Hepatocyte (in vitro differentiated cells): ENCODE results near the gene M6PR. TPM values are rescaled to one million over a fixed set of nuclear protein-coding genes. Genes with fewer than 3 reads are reported as not detected.

ENCODE experiments used
- DNase-seq: peaks from one replicate; pipeline ENCODE4 v3.0.0-alpha.2; 2016; ENCODE audit warnings: low spot score
- H2AFZ ChIP-seq: fragments of 200-600 bp; sonication (generic); 2 replicates; pipeline ENCODE4 v1.6.0; 2016; ENCODE audit warnings: antibody characterized with exemption, mild to moderate bottlenecking
- H3K27ac ChIP-seq: fragments of 200-600 bp; sonication (generic); 2 replicates; pipeline ENCODE4 v1.5.1; 2016; ENCODE audit warnings: mild to moderate bottlenecking
- H3K27me3 ChIP-seq: fragments of 200-600 bp; sonication (generic); 2 replicates; pipeline ENCODE4 v1.6.1; 2016
- H3K36me3 ChIP-seq: fragments of 200-600 bp; sonication (generic); replicated peaks from 2 replicates; pipeline ENCODE4 v1.5.1; 2016; ENCODE audit warnings: low read depth; ENCODE audit not compliant: insufficient read depth
- H3K4me1 ChIP-seq: fragments of 200-600 bp; sonication (generic); 2 replicates; pipeline ENCODE4 v1.5.1; 2016; ENCODE audit warnings: mild to moderate bottlenecking, moderate library complexity; ENCODE audit not compliant: insufficient read depth
- H3K4me2 ChIP-seq: fragments of 200-600 bp; sonication (generic); 2 replicates; pipeline ENCODE4 v1.6.0; 2016
- H3K4me3 ChIP-seq: fragments of 200-600 bp; sonication (generic); 2 replicates; pipeline ENCODE4 v1.5.1; 2016; ENCODE audit warnings: mild to moderate bottlenecking
- H3K79me2 ChIP-seq: fragments of 200-600 bp; sonication (generic); 2 replicates; pipeline ENCODE4 v1.6.0; 2017; ENCODE audit warnings: mild to moderate bottlenecking
- H3K9me2 ChIP-seq: fragments of 200-600 bp; sonication (generic); replicated peaks from 2 replicates; pipeline ENCODE4 v1.6.0; 2017; ENCODE audit warnings: mild to moderate bottlenecking; ENCODE audit not compliant: insufficient read depth
- H3K9me3 ChIP-seq: fragments of 200-600 bp; sonication (generic); 2 replicates; pipeline ENCODE4 v1.5.1; 2016; ENCODE audit warnings: low read depth, mild to moderate bottlenecking
- H4K20me1 ChIP-seq: fragments of 200-600 bp; sonication (generic); 2 replicates; pipeline ENCODE4 v1.6.0; 2016; ENCODE audit warnings: mild to moderate bottlenecking; ENCODE audit not compliant: insufficient read depth, poor library complexity, severe bottlenecking
- CTCF ChIP-seq: fragments of 200-600 bp; sonication (generic); IDR thresholded peaks from 2 replicates; pipeline ENCODE4 v1.5.1; 2016; ENCODE audit warnings: antibody characterized with exemption, mild to moderate bottlenecking; ENCODE audit not compliant: poor library complexity
- EZH2 ChIP-seq: fragments of 200-600 bp; sonication (generic); IDR thresholded peaks from 2 replicates; pipeline ENCODE4 v1.6.1; 2016; ENCODE audit warnings: antibody characterized with exemption, mild to moderate bottlenecking, borderline replicate concordance
- EZH2phosphoT487 ChIP-seq: fragments of 200-600 bp; sonication (generic); IDR thresholded peaks from one replicate; pipeline ENCODE4 v1.6.1; 2018; ENCODE audit warnings: antibody characterized with exemption, mild to moderate bottlenecking, low read depth, moderate library complexity; ENCODE audit not compliant: unreplicated experiment, severe bottlenecking
- WGBS: methylation state at CpG from one replicate; pipeline ENCODE4 v1.1.6; 2016; ENCODE audit warnings: low lambda C conversion rate; ENCODE audit errors: missing lambda C conversion rate; 5-methylcytosine and 5-hydroxymethylcytosine counted together
- polyA plus RNA-seq: library from polyadenylated mRNA; unstranded; fragments of >200 nt; fragmentation: Nextera tagmentation; extraction: Ambion mirVana; gene quantifications from 2 replicates; pipeline ENCODE4 v1.2.1, GENCODE V29; 2016
- total RNA-seq: library from RNA; depleted of rRNA; stranded (reverse); fragments of >200 nt; gene quantifications from 2 replicates; pipeline ENCODE4 v1.2.3, GENCODE V29; 2014

The M6PR gene
- total RNA-seq (127 and 150 TPM in 2 replicates), polyA plus RNA-seq (133 and 137 TPM in 2 replicates)

GRCh38 chr12:8949342-8950220 is at the start of gene M6PR:
Gene M6PR (minus strand): TSS chr12:8949645. CDS start chr12:8946404, 3,241 bp downstream.
- peaks cover 14% of the 10 kb centered on the region for H4K20me1 ChIP-seq
- no peaks in the 10 kb centered on the region for H3K27me3 ChIP-seq
- peak within 1 kb of the TSS; percentile 32 for H3K4me3 ChIP-seq
- peak within 1 kb of the TSS; percentile 94 for H3K27ac ChIP-seq
- H3K36me3 ChIP-seq = no peaks in the 10 kb centered on the region
- peaks cover 49% of the 10 kb centered on the region for H3K79me2 ChIP-seq
- H3K9me2 ChIP-seq = no peaks in the 10 kb centered on the region
- peaks cover 12% of the 10 kb centered on the region for H3K4me1 ChIP-seq
- peak; percentile 97 for DNase-seq
- peak within 1 kb of the TSS; percentile 89 for H2AFZ ChIP-seq
- TF ChIP-seq EZH2phosphoT487 = no peak
- TF ChIP-seq EZH2 = no peak
- peak; percentile 58 for TF ChIP-seq CTCF
- H3K4me2 ChIP-seq = peak within 1 kb of the TSS; percentile 81
- under 1% methylated on average over 65 of the region's 66 CpGs for WGBS
- no peaks in the 10 kb centered on the region for H3K9me3 ChIP-seq

- Histone ChIP-seq H3K79me2 (no peaks in the 10 kb centered on the region), H3K9me3 (no peaks in the 10 kb centered on the region), H3K27me3 (no peaks in the 10 kb centered on the region), H3K4me2 (no peak overlapping the region), H3K4me3 (no peak overlapping the region), H3K9me2 (no peaks in the 10 kb centered on the region), H3K36me3 (no peaks in the 10 kb centered on the region), H3K4me1 (no peaks in the 10 kb centered on the region), H4K20me1 (no peaks in the 10 kb centered on the region), H3K27ac (no peak overlapping the region), H2AFZ (no peak overlapping the region)
- WGBS = 76% methylated on average over 5 of the region's 5 CpGs
- DNase-seq = peak; percentile 49
- TF ChIP-seq EZH2phosphoT487 (no peak), CTCF (no peak), EZH2 (no peak)
Observed at GRCh38 chr12:8996682-8997405, 47.4 kb upstream of the M6PR start.

- Histone ChIP-seq H2AFZ (no peak overlapping the region), H3K79me2 (no peaks in the 10 kb centered on the region), H3K4me3 (no peak overlapping the region), H3K9me3 (no peaks in the 10 kb centered on the region), H3K4me1 (no peaks in the 10 kb centered on the region), H3K4me2 (no peak overlapping the region), H3K27me3 (no peaks in the 10 kb centered on the region), H3K36me3 (no peaks in the 10 kb centered on the region), H3K27ac (no peak overlapping the region), H4K20me1 (no peaks in the 10 kb centered on the region), H3K9me2 (no peaks in the 10 kb centered on the region)
- TF ChIP-seq EZH2phosphoT487 (no peak), CTCF (no peak), EZH2 (no peak)
- WGBS = 76% methylated on average over 4 of the region's 4 CpGs
- no peak for DNase-seq
Observed at GRCh38 chr12:8995021-8995775, 45.8 kb upstream of the M6PR start.
